ENCODE measurements around the gene NFIC. TPM values are rescaled to one million over a fixed set of nuclear protein-coding genes. Genes with fewer than 3 reads are reported as not detected.

Gene NFIC
- total RNA-seq, 1 donor from 2014 or later = 38.3 TPM

DNA sequence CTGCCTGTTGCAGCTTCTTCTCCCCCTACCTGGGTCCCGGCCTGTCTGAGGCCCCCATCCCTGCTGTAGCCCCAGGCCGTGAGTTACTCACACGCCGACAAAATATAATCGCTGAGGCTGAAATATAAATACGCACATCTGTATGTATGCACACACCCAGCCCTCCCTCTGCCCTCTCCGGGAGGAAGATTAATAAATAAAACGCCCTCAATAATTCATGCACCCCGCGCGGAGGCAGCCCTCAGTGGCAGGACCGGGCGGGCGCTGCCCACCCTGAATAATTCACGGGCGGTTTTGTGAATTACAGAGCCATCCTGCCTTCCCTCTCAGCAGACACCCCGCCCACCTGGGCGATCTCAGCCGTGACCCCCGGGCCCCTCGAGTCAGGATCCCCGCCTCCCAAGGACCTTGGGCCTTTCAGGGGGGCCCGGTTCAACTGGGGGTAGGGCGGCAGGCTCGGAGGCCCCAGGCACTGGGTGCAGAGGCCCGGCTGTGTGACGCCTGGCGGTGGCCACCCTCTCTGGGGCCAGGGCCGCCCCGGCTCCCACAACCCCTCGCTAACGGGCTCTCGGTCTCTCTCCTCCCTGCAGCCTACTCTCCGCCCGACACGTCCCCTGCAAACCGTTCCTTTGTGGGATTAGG, 89.7 kb downstream of the NFIC start:
- no peak overlapping the region for H3K9ac ChIP-seq (ENCODE audit: low read length)
- DNase-seq (ENCODE audit: low read depth) = no peak
- FAIRE-seq = no peak
- H3K36me3 ChIP-seq (ENCODE audit: insufficient read depth, low read length) = peaks cover 17% of the 10 kb centered on the region
- no peak overlapping the region for H3K27ac ChIP-seq (ENCODE audit: low read depth, low read length)
- peaks cover 27% of the 10 kb centered on the region for H3K79me2 ChIP-seq (ENCODE audit: insufficient read depth, low read length)
- no peaks in the 10 kb centered on the region for H3K27me3 ChIP-seq (ENCODE audit: insufficient read depth, low read length)
- Mint-ChIP-seq H3K36me3 (ENCODE audit: low read depth, unreplicated experiment) (peaks cover 8% of the 10 kb centered on the region), H3K27me3 (ENCODE audit: low read depth, unreplicated experiment) (no peaks in the 10 kb centered on the region), H3K9me3 (ENCODE audit: unreplicated experiment) (no peaks in the 10 kb centered on the region), H3K4me1 (ENCODE audit: low read depth, unreplicated experiment) (peaks cover 10% of the 10 kb centered on the region), H3K4me3 (ENCODE audit: unreplicated experiment) (no peak overlapping the region), H3K27ac (ENCODE audit: unreplicated experiment) (no peak overlapping the region)
- H3K9me3 ChIP-seq (ENCODE audit: insufficient read depth, low read depth, low read length) = no peaks in the 10 kb centered on the region
- H3K4me3 ChIP-seq (ENCODE audit: insufficient read depth, low read depth, low read length) = no peak overlapping the region
- no peak overlapping the region for H3K4me2 ChIP-seq (ENCODE audit: low read length)
- H2AFZ ChIP-seq (ENCODE audit: low read depth, low read length) = no peak overlapping the region
- TF ChIP-seq, protein P1, sequence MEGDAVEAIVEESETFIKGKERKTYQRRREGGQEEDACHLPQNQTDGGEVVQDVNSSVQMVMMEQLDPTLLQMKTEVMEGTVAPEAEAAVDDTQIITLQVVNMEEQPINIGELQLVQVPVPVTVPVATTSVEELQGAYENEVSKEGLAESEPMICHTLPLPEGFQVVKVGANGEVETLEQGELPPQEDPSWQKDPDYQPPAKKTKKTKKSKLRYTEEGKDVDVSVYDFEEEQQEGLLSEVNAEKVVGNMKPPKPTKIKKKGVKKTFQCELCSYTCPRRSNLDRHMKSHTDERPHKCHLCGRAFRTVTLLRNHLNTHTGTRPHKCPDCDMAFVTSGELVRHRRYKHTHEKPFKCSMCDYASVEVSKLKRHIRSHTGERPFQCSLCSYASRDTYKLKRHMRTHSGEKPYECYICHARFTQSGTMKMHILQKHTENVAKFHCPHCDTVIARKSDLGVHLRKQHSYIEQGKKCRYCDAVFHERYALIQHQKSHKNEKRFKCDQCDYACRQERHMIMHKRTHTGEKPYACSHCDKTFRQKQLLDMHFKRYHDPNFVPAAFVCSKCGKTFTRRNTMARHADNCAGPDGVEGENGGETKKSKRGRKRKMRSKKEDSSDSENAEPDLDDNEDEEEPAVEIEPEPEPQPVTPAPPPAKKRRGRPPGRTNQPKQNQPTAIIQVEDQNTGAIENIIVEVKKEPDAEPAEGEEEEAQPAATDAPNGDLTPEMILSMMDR (IDR thresholded peaks at IDR 0.05; ENCODE audit: insufficient read depth, low read depth, low read length) = no peak
- no peak for TF ChIP-seq EZH2 (IDR thresholded peaks at IDR 0.05; ENCODE audit: insufficient read depth, low read length)
- peaks cover 9% of the 10 kb centered on the region for H4K20me1 ChIP-seq (ENCODE audit: insufficient read depth, low read length)
- peaks cover 37% of the 10 kb centered on the region for H3K4me1 ChIP-seq (ENCODE audit: insufficient read depth, low read length)

- H3K4me1 Mint-ChIP-seq (ENCODE audit: low read depth, unreplicated experiment) = peaks cover 6% of the 10 kb centered on the region
- DNase-seq (ENCODE audit: low read depth) (no peak), FAIRE-seq (no peak)
- Histone ChIP-seq H4K20me1 (ENCODE audit: insufficient read depth, low read length) (peaks cover 9% of the 10 kb centered on the region), H2AFZ (ENCODE audit: low read depth, low read length) (no peak overlapping the region), H3K27me3 (ENCODE audit: insufficient read depth, low read length) (no peaks in the 10 kb centered on the region), H3K79me2 (ENCODE audit: insufficient read depth, low read length) (peaks cover 27% of the 10 kb centered on the region), H3K27ac (ENCODE audit: low read depth, low read length) (peak overlapping the region; percentile 95), H3K36me3 (ENCODE audit: insufficient read depth, low read length) (peaks cover 17% of the 10 kb centered on the region), H3K4me3 (ENCODE audit: insufficient read depth, low read depth, low read length) (no peak overlapping the region), H3K9me3 (ENCODE audit: insufficient read depth, low read depth, low read length) (no peaks in the 10 kb centered on the region), H3K9ac (ENCODE audit: low read length) (peak overlapping the region; percentile 91), H3K4me2 (ENCODE audit: low read length) (peak overlapping the region; percentile 83), H3K4me1 (ENCODE audit: insufficient read depth, low read length) (peaks cover 32% of the 10 kb centered on the region)
- no peaks in the 10 kb centered on the region for H3K9me3 Mint-ChIP-seq (ENCODE audit: unreplicated experiment)
- H3K4me3 Mint-ChIP-seq (ENCODE audit: unreplicated experiment) = no peak overlapping the region
- no peak for TF ChIP-seq EZH2 (IDR thresholded peaks at IDR 0.05; ENCODE audit: insufficient read depth, low read length)
- TF ChIP-seq, protein P1 (IDR thresholded peaks at IDR 0.05; ENCODE audit: insufficient read depth, low read depth, low read length) = no peak
- peak overlapping the region; percentile 66 for H3K27ac Mint-ChIP-seq (ENCODE audit: unreplicated experiment)
- peaks cover 8% of the 10 kb centered on the region for H3K36me3 Mint-ChIP-seq (ENCODE audit: low read depth, unreplicated experiment)
- no peaks in the 10 kb centered on the region for H3K27me3 Mint-ChIP-seq (ENCODE audit: low read depth, unreplicated experiment)
Observed at GRCh38 chr19:3456925-3457527, 90.6 kb downstream of the NFIC start.

Measured in astrocyte (in vitro differentiated cells and primary cell).